NAMALWA (cell line): ENCODE results near the gene PHF8.

Source experiments
- DNase-seq: peaks from one replicate; pipeline ENCODE4 v3.0.0-alpha.2; 2015; ENCODE audit warnings: low spot score

PHF8 gene

DNA sequence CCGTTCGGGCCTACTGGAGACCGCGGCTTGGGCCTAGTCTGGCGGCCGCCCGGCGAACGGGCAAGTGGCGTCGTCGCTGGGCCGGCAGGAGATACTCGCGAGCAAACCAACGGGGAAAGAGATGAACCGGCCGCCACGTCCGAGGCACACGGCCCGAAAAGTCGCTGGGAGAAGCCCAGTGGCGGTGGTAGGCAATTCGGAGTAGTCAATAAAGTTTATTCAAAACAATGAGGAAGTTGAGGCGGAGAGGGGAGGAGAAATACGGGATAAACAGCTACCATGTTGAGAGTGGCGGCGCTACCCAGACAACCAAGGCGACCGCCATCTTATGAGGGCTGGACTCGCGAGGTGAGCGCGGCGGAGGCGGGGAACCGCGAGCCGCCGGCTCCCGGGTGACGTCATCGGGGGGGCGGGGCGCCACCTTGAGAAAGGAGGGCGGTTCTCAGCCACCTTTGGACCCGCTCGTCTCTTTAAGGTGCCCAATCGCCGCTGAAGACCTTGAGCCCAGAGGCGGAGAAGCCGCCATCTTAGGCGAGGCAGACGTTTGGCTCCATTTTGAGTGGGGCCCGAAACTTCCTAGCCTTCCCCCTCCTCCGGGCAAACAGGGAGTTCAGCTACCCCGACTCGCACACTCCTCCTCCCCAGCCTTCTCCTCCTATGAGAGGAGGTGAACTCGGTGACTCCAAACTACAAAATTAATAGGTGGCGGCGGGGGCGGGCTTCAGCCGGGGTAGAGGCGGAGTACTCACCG lies at the start of gene PHF8:
Gene PHF8 (minus strand): TSS at position 348 of the 751 bp plus-strand sequence. CDS start 1,745 bp downstream, outside the sequence.
- DNase-seq: peak; percentile 96

DNA sequence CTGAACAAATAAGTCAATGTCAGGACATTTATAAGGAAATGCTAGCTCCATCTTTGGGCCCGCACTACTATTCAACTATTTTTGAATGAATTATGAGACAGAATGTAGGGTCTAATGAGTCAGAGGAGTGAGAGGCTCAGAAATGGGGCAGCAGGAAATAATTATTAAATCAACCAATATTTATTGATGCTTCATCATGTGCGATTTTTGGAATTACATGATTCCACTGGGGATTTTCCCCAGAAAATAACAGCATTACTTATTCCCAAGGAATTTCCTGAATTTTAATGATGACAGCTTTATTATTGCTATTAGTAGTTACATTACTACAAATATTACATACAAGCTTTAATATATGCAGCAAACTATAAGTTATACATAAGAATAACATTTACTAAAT lies 49.3 kb upstream of the PHF8 start:
- no peak for DNase-seq

DNA sequence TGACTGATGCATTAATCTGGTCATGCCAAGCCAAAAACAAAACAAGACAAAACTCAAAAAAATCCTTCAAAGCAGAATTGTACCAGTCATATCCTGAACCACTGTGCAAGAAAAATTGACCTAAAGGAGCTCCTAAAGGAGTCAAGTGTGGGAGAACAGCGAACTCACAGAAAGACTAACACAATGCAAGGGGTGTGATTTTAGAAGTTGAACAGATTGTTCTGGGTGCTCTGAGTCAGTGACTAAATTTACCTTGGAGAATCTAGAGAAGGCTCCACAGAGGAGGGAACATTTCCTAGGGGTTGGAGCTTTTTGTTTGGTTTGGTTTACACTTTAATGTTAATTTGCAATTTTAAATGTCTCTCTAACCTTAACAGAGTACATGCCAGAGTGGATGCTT lies 48.9 kb upstream of the PHF8 start:
- no peak for DNase-seq

DNA sequence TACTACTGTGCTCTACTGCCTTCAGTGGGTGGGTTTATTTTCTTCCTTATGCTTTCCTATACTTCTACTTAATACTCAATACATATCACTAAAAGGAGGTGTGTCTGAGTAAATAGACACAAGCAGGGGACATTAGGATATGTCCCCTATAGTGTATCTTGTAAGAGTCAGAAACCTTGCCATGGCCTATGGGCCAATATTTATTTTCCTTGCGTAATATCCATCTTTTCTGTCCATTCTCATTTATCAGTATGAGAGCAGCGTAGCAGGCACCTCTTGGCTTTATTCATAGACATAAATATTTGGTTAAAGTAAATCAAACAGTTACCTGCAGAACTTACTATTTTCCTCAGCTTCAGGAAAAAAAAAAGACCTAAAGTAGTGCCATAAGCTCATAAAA lies 46.6 kb upstream of the PHF8 start:
- DNase-seq: no peak

DNA sequence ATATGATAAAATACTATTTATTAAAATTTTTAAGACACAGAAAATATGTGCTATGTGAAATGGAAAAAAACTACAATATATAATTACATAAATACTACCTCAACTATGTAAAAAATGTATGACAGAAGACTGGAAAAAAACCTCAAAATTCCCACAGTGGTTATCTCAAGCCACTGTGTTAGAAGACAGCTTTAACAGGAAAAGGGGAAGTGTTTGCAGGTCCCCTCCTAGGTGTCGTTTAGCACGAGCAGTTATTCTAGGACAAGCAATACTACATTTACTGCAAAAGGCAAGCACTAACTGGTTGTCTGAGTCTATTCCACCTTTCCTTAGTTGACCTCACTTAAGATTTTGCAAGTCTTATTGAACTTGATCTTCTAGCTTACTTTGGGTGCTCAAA lies 44.9 kb upstream of the PHF8 start:
- no peak for DNase-seq

DNA sequence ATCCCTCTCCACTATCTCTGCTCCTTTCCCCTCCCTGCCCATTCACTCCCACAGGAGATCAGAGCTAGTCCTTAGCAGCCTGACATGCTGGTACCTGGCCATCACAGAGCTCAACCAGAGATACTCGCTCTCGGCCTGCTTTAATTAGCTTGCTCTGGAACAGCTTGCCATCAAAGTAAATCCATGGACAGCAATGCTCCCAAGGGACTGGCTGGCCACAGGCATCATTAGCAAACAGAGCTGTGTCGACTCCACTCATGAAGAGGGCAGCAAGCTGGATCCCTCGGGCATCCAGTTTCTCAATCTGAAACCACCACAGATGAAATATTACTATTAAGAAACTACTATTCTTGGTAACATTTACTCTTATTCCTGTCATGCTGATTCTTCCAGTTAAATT lies 43.4 kb upstream of the PHF8 start:
- DNase-seq: no peak

DNA sequence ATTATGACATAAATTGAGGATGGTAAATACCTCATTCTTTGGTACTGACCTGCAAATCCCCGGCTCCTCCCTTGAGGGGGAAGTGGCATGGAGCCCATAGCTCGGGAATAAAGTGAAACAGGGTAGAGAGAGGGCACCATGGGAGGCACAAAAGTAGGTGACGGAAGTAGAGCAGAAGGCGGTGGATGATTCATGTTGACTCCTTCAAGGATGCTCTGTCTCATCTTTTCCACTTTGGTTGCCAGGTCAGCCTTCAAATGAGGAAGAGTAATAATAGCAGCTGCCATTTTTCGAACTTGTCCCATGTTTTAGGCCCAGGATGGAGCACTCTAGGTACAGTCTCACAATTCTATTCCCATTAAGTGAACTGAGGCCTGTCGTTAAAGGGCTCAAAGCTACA lies 41.4 kb upstream of the PHF8 start:
- DNase-seq: no peak

DNA sequence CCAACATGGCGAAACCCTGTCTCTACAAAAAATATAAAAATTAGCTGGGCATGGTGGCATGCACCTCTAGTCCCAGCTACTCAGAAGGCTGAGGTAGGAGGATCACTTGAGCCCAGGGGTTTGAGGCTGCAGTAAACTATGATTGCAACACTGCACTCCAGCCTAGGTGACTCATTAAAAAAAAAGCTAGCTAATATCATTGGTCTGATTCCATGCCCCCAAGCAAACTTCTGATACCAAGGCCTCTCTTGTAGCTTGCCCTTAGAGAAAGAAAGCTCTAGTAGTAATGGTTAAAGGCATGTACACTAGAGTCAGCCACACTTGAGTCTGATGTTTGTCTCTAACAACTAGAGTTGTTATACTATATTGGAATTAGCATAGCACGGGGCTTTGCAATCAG lies 32.6 kb upstream of the PHF8 start:
- no peak for DNase-seq

DNA sequence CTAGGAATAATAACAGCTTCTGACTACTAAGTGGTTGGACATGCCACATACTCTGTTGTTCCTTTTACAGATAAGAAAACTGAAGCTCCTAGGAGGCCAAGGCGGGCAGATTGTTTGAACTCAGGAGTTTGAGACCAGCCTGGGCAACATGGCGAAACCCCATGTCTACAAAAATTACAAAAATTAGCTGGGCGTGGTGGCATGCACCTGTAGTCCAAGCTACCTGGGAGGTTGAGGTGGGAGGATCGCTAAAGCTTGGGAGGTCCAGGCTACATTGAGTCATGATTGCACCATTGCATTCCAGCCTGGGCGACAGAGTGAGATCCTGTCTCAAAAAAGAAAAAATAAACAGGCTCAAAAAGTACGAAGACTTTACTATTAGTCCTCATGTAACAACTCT lies 30.6 kb upstream of the PHF8 start:
- DNase-seq: no peak

DNA sequence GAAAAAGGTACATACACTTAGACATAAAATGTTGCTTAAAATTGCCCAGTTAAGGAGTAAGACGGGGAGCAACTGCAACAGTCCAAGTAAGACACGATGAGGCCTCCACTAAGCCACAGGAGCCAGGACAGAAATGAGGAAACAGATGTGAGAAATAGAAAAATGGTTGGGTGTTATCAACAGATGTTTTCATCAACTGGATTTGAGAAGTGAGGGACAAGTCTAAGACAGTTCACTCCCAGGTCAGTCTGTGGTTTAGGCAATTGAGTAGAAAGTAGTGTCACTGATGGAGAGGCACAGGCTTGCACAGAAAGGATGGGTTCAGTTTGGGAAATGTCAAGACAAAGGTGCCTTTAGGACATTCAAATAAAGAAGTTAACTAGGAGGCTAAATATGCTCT lies 23.5 kb upstream of the PHF8 start:
- no peak for DNase-seq

DNA sequence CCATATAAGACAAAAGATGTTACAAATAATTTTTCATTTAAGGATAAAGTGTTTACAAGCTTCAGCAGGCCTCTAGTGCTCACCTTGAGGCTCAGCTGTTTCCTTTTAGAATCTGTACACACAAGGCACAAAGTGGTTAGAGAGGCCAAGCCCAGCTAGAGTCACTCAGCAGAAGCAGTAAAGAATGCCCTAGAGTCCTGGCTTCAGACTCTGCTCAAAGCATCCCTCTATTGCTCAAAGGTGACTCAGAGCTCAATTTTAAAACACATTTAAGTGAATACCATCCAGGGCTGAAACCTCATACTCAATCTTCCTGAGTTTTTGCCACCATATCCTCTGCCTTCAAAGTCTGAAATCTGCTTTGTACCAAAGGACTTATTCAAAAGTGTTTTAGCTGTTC lies 22.6 kb upstream of the PHF8 start:
- no peak for DNase-seq

DNA sequence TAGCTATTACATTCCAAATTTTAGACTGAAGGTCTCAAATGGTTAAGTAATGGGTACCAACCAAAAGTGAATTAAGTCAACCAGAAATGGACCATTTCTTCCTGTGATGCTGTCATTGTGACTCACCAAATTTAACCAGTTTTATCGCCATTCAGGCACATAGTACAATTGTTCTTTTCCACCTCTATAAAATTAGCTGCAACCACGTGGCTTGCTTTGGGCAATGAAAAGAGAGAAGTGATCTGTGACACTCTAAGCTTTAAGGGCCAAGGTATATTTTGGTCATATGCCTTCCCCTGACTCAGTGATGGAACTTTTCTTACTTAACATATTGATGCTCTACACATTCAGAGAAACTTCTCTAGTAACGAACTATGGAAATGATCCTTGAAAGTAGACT lies 20.3 kb upstream of the PHF8 start:
- no peak for DNase-seq

DNA sequence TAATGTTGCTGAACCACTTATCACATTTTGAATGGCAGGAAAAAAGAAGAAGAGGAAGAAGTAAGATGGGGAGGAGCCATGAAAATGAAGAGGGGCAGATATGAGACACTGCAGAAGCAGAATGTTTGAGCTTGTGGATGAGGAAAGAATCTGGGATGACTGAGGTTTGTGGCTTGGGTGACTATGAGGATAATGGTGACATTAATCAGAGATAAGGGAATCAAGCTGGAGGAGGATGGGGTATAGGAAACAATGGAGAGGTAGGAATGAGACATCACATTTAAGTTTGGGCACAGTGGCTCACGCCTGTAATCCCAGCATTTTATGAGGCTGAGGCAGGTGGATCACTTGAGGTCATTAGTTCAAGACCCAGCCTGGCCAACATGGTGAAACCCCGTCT lies 19.1 kb upstream of the PHF8 start:
- no peak for DNase-seq

DNA sequence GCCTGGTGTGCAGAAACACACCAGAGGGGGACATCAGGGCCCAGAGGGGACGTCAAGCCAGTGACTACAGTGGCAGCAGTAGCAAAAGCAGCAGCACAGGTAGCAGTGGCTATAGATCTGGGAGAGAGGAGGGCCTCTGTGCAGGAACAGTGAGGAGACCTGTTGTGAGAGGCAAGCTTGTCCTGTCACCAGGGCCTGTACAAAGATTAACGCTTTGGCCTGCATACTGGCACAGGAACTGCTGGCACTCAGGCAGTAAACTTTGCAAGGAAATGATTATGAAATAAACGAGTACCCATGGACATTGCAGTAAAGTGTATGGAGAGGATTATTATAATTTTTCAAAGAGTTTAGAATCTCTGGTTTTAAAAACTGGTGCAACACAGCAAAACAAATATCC lies 5.5 kb upstream of the PHF8 start:
- no peak for DNase-seq

DNA sequence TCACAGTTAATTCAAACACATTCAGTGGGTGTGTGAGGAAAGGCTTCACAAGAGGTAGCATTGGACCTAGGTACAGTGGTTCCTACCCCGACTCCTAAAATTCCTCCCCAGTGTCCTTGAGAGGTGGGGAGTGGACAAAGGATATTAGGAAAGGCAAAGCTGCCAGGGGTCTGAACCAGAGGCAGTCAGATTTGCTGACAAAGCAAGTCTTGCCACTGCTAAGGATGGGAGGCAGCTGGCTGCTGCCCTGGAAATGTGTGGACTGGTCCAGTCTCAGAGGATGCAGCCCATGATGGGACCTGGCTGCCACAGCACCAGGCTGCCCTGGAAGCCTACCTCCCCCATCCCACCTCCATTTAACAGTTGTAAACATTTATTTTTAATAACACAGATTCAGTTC lies 4.1 kb upstream of the PHF8 start:
- no peak for DNase-seq

DNA sequence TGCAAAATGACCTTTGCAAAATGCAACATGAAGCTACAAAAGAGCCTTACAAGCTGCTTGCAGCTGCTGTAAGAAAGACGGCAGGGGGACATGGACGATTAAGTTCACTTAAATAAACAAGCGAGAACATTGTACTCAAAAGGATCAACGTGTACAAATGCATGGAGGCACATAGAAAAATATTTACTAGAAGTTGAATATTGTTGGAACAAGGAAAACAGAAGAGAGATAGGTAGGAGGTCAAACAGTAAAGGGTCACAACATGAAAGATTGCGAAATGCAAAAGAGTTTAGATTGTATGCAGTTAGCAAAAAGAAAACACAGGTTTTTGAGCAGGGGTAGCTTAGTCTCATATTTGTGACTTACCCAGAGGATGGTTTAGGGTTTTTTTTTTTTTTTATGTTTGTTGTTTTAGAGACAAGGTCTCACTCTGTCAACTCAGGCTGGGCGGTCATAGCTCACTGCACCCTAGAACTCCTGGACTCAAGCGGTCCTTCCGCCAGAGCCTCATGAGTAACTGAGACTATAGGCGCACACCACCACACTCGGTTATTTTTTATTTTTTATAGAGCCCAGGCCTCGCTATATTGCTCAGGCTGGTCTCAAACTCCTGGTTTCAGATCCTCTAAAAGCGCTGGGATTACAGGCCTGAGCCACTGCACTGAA lies 1.4 kb upstream of the PHF8 start:
- DNase-seq: no peak

DNA sequence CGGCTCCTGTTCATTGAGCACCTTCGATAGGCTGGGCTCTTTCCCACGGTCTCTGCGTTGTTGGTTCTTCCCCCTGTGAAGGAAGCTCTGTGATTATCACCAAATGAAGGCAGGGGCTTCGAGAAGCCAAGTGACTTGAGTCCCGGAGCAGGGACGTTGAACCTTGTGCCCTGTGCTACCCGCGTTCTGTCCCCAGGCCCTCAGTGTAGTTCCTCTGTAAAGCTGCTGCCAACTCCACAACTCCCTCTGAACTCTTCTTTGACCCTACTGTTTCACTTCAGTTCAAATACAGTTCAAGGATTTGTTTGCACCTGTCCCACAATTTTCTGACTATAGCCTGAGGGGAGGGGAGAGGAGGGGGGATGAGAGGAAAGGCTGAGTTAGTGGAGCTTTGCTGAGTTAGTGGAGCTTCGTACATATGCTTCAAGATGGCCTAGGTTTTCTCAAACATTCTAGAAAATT lies 635 bp upstream of the PHF8 start:
- no peak for DNase-seq

DNA sequence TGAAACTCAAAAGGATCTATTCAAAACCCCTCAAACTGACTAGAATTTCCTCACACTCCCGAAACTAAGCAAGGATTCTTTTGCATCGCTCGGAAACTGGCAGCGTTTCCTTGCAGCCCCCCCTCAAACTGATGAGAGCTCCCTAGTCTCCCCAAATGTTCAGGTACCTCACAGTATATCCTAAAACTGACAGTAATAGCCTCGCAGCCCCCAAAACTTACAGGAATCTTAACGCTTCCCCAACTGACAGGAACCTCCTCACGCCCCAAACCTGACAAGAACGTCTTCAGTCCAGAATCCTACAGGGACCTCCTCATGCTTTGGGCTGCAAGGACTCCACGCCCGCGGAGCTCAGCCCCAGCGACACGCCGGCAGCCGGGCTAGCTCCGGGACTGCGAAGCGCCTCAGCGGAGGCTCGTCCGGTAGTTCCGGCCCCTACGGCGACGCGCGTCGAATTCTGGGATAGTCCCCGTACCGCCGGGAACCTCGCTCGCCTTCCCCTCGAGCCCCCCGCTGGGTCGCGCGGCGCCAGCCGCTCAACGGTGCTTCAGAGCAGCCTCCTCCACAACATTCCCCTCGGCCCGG lies 640 bp downstream of the PHF8 start:
- peak; percentile 37 for DNase-seq

DNA sequence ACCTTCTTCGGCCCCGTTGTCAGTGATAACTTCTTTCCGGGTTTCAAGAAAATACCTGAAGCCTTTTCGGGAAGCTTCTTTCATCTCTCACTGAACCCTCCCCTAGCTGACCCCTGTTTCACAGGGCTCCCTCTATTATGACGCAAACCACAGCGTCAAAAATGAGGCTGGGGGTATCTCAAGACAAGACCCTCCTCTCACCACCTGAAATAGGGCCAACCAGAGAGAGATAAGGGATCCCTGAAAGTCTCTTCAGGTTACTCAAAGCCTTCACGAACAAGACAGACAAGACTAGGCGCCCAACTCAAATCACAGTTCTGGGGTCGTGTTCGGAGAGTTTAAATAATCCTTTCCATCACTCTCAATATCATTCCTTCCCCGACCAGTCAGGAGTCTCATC lies 1.2 kb downstream of the PHF8 start:
- peak; percentile 26 for DNase-seq

DNA sequence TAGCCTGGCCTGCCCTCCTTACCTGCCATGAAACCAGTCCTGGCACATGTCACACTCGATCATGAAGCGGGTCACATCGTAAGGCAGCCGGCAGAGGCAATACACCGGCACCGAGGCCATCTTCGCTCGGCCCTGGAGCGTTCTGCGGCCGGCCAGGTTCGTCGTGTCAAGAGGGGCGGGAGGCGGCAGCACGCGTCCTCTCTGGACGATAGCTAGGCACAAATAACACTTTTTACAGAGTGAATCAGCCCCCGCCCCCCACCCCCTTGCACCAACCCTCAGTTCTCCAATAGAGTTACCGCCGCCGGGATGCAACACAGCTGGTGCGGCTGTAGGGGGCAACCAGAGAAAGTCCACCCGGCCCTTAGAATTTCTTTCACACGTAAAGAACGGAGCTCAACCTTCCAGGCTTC lies 1.7 kb downstream of the PHF8 start:
- peak; percentile 68 for DNase-seq

DNA sequence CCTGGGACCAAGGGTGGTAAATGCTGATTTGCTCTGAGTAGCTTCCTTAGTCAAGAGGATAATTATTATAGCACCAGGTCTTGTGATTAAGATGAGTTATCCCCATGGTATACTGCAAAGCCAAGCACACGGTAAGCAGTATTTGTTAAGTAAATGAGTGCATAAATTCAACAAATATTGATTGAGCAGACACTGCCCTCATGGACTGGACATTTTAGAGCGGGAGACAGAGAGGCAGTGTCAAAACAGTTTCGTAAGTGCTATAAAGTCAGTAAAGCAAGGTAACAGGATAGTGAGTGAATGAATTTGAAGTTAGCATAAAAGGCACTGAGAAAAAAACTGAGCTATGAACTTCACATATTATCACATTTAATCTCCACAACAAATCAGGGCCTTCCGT lies 13.9 kb downstream of the PHF8 start:
- DNase-seq: no peak

DNA sequence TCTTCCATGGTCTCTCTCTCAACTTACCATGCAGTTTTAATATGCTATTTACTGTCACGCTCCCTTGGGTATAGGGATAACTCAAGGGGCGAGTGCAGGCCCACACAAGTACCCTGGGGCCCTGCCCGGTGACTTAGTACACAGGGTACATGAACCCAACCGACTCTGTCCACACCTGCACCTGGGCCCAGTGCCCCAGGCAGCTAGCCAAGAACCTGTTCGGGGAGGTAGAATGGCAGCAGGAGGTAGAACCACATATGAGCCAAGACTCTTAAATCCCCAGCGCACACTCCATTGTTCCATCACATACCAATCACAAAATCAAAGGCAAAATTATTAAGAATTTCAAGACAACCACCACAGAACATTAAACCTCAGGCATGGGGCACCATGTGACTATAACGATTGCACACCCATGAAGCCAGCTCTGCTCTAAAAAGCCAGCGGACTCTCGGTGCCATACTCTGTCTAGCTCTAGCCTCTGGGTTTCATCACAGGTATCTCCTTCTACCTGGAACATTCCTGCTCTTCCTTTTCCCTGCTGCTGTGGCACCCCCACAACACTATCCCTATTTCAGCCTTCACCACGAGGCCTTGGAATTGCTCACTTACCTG lies 14.6 kb downstream of the PHF8 start:
- no peak for DNase-seq

DNA sequence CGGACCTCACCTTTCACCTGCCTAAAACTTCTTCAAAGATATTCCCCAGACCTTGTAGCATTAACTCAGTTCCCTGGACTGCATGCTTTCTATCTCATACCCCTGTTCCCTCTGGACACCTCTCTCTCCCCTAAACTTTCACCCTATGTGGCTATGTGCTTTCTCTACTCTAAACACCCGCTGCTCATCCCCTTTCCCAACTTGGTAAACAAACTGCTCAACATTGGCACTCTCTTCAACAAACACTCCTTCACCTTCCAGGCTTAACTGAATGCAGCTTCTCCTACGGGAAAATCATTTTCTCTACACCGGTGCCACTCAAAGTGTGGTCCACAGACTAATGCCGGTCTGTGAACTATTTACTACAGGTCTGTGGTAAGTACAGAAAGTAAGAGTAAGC lies 19.9 kb downstream of the PHF8 start:
- DNase-seq: no peak
